Vagina (tissue), 2 donors: ENCODE data around the gene MT3.

ENCODE experiments used
- CTCF ChIP-seq, 3 experiments: fragments of 450-650 bp in 2 of 3; fragments of 200-600 bp in 1 of 3; sonication (generic) in 1 of 3; IDR thresholded peaks; one replicate each; pipeline ENCODE4 v1.5.1; 2017 to 2019; ENCODE audit warnings: antibody characterized with exemption in 3 of 3, mild to moderate bottlenecking in 2 of 3, moderate library complexity in 2 of 3
- POLR2A ChIP-seq, 2 donors: fragments of 450-650 bp; IDR thresholded peaks; one replicate each; pipeline ENCODE4 v1.6.1; 2017; ENCODE audit warnings: antibody characterized with exemption in 2 of 2, mild to moderate bottlenecking in 2 of 2, moderate library complexity in 2 of 2
- POLR2AphosphoS5 ChIP-seq, 2 donors: sonication (generic); formaldehyde crosslinking; IDR thresholded peaks; one replicate each; pipeline ENCODE4 v1.9.0; 2017; ENCODE audit warnings: antibody characterized with exemption in 2 of 2, mild to moderate bottlenecking in 2 of 2, low read depth in 1 of 2; ENCODE audit not compliant: insufficient read depth in 1 of 2

GRCh38 chr16:56617212-56618085 lies 28.1 kb downstream of the MT3 start:
- TF ChIP-seq CTCF (IDR thresholded peaks at IDR 0.05) (peak in 1 of 3 experiments; percentile 14), POLR2A (IDR thresholded peaks at IDR 0.05) (peak in 1 of 2 donors; percentile 5), POLR2AphosphoS5 (IDR thresholded peaks at IDR 0.05; ENCODE audit: insufficient read depth in 1 of 2, low read depth in 1 of 2) (peak in 1 of 2 donors; percentile 84)
